CD14-positive monocyte (primary cell): ENCODE measurements around the gene GLCCI1. TPM values are rescaled to one million over a fixed set of nuclear protein-coding genes. Genes with fewer than 3 reads are reported as not detected.
"Not testable (repeated sequence)": the region's sequence is repeated elsewhere in the genome, so short reads cannot be mapped to it uniquely, and the experiment has no call there.

Experiments
- DNase-seq, 3 donors: peaks; one replicate each; pipeline ENCODE4 v3.0.0-alpha.2; 2011 to 2022
- H2AFZ ChIP-seq: 2 replicates; pipeline ENCODE4 v1.6.0; 2012; ENCODE audit warnings: mild to moderate bottlenecking, low read depth, low read length, inconsistent platforms; ENCODE audit not compliant: insufficient read depth, poor library complexity, severe bottlenecking
- H3K27ac ChIP-seq, 2 donors: 1 replicate in 1 of 2; 2 replicates in 1 of 2; pipeline ENCODE4 v1.5.1; 2012 to 2013; ENCODE audit warnings: low read length in 2 of 2, control low read depth in 1 of 2, inconsistent platforms in 1 of 2, low read depth in 1 of 2, mild to moderate bottlenecking in 1 of 2
- H3K27me3 ChIP-seq, 2 donors: one replicate each; pipeline versions ENCODE4 v1.6.0 to v1.6.1; 2011 to 2013; ENCODE audit warnings: low read length in 2 of 2; ENCODE audit not compliant: control insufficient read depth in 2 of 2, insufficient read depth in 2 of 2
- H3K36me3 ChIP-seq, 2 donors: replicated peaks in 1 of 2; 1 replicate in 1 of 2; 2 replicates in 1 of 2; pipeline versions ENCODE4 v1.5.1 to v1.6.1; 2012 to 2013; ENCODE audit warnings: low read length in 2 of 2, control low read depth in 1 of 2, inconsistent platforms in 1 of 2, mild to moderate bottlenecking in 1 of 2; ENCODE audit not compliant: insufficient read depth in 2 of 2, control insufficient read depth in 1 of 2
- H3K4me1 ChIP-seq, 2 donors: 1 replicate in 1 of 2; 2 replicates in 1 of 2; pipeline versions ENCODE4 v1.5.1 to v1.6.1; 2012 to 2013; ENCODE audit warnings: low read length in 2 of 2, control low read depth in 1 of 2, inconsistent platforms in 1 of 2, mild to moderate bottlenecking in 1 of 2, moderate library complexity in 1 of 2; ENCODE audit not compliant: insufficient read depth in 2 of 2, control insufficient read depth in 1 of 2
- H3K4me2 ChIP-seq: replicated peaks from 2 replicates; pipeline ENCODE3; 2012; ENCODE audit warnings: low read length, moderate library complexity, mild to moderate bottlenecking; ENCODE audit not compliant: poor library complexity, severe bottlenecking; ENCODE audit errors: extremely low read depth
- H3K4me3 ChIP-seq, 3 experiments: fragments of 200-600 bp in 1 of 3; sonication (generic) in 1 of 3; replicated peaks in 1 of 3; 1 replicate in 2 of 3; 2 replicates in 1 of 3; pipeline ENCODE4 v1.5.1; 2011 to 2013; ENCODE audit warnings: low read length in 3 of 3, mild to moderate bottlenecking in 3 of 3, control low read depth in 2 of 3, low read depth in 2 of 3, inconsistent platforms in 1 of 3, moderate library complexity in 1 of 3
- H3K79me2 ChIP-seq: 2 replicates; pipeline ENCODE4 v1.6.0; 2012; ENCODE audit warnings: mild to moderate bottlenecking, control low read depth, inconsistent platforms, low read length, moderate library complexity; ENCODE audit not compliant: insufficient read depth
- H3K9ac ChIP-seq: 2 replicates; pipeline ENCODE4 v1.6.0; 2017; ENCODE audit warnings: low read length, mild to moderate bottlenecking; ENCODE audit not compliant: insufficient read depth, poor library complexity, severe bottlenecking
- H3K9me3 ChIP-seq, 2 donors: replicated peaks in 1 of 2; 1 replicate in 1 of 2; 2 replicates in 1 of 2; pipeline versions ENCODE4 v1.5.1 to v1.6.1; 2012 to 2013; ENCODE audit warnings: low read length in 2 of 2, control low read depth in 1 of 2; ENCODE audit not compliant: control insufficient read depth in 1 of 2, insufficient read depth in 1 of 2
- H4K20me1 ChIP-seq: 2 replicates; pipeline ENCODE4 v1.6.0; 2012; ENCODE audit warnings: mild to moderate bottlenecking, low read length, control low read depth, moderate library complexity; ENCODE audit not compliant: insufficient read depth
- H3K27ac Mint-ChIP-seq, 7 donors: one replicate each; pipeline ENCODE4 v1.8.0; 2020; ENCODE audit warnings: mild to moderate bottlenecking in 7 of 7, mixed read lengths in 7 of 7, moderate library complexity in 6 of 7, inconsistent platforms in 2 of 7
- H3K27me3 Mint-ChIP-seq, 3 donors: one replicate each; pipeline ENCODE4 v1.8.0; 2021 to 2022; ENCODE audit warnings: low read depth in 3 of 3, mild to moderate bottlenecking in 3 of 3, mixed read lengths in 3 of 3, moderate library complexity in 3 of 3, inconsistent platforms in 1 of 3
- H3K36me3 Mint-ChIP-seq, 2 donors: one replicate each; pipeline ENCODE4 v1.8.0; 2020; ENCODE audit warnings: mixed read lengths in 2 of 2, inconsistent platforms in 1 of 2, mild to moderate bottlenecking in 1 of 2
- H3K4me1 Mint-ChIP-seq: one replicate; pipeline ENCODE4 v1.8.0; 2020; ENCODE audit warnings: mild to moderate bottlenecking, mixed read lengths
- H3K4me3 Mint-ChIP-seq, 2 donors: one replicate each; pipeline ENCODE4 v1.8.0; 2020; ENCODE audit warnings: mild to moderate bottlenecking in 2 of 2, mixed read lengths in 2 of 2, moderate library complexity in 1 of 2
- H3K9me3 Mint-ChIP-seq, 7 donors: one replicate each; pipeline ENCODE4 v1.8.0; 2020 to 2022; ENCODE audit warnings: mixed read lengths in 7 of 7, mild to moderate bottlenecking in 6 of 7, moderate library complexity in 6 of 7, inconsistent platforms in 2 of 7
- CTCF ChIP-seq: fragments of 200-600 bp; IDR thresholded peaks from one replicate; pipeline ENCODE4 v1.8.0; 2022; ENCODE audit warnings: antibody characterized with exemption, mild to moderate bottlenecking
- WGBS: methylation state at CpG from one replicate; pipeline ENCODE4 v1.1.5; 2013; ENCODE audit warnings: missing lambda C conversion rate; ENCODE audit not compliant: insufficient coverage; 5-methylcytosine and 5-hydroxymethylcytosine counted together
- intact Hi-C, 2 donors: fragments of 100-400 bp; cut with micrococcal nuclease; formaldehyde crosslinking; loops; one replicate each; pipeline versions ENCODE4 v1.15.0 to v1.15.1; 2023
- polyA plus RNA-seq, 3 donors: library from polyadenylated mRNA; depleted of rRNA in 1 of 3; unstranded in 2 of 3; stranded (reverse) in 1 of 3; fragments of 300-500 nt in 2 of 3; fragments of >200 nt in 1 of 3; fragmentation: Illumina TruSeq in 2 of 3; gene quantifications; 1 replicate in 2 of 3; 2 replicates in 1 of 3; pipeline ENCODE4 v1.2.3, GENCODE V29; 2012 to 2021

The GLCCI1 gene
- polyA plus RNA-seq, 3 donors = 0.89 to 2.1 (median 1.1) TPM

GRCh38 chr7:8094164-8095140 is 125.9 kb downstream of the GLCCI1 start:
- H3K79me2 ChIP-seq = no peaks in the 10 kb centered on the region
- peak overlapping the region in 1 of 7 donors; percentile 6 for H3K27ac Mint-ChIP-seq

DNA sequence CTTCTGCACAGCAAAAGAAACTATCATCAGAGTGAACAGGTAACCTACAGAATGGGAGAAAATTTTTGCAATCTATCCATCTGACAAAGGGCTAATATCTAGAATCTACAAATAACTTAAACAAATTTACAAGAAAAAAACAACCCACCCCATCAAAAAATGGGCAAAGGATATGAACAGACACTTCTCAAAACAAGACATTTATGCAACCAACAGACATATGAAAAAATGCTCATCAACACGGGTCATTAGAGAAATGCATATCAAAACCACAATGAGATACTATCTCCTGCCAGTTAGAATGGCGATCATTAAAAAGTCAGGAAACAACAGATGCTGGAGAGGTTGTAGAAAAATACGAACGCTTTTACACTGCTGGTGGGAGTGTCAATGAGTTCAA is 132.7 kb downstream of the GLCCI1 start:
- H3K36me3 ChIP-seq, H3K4me3 Mint-ChIP-seq, H3K27ac Mint-ChIP-seq, H3K4me1 Mint-ChIP-seq, H3K36me3 Mint-ChIP-seq, DNase-seq, H3K27me3 ChIP-seq, H3K79me2 ChIP-seq, H4K20me1 ChIP-seq, intact Hi-C loops, H3K4me1 ChIP-seq, H3K9ac ChIP-seq, H3K4me3 ChIP-seq, H2AFZ ChIP-seq, H3K27ac ChIP-seq, H3K4me2 ChIP-seq, H3K27me3 Mint-ChIP-seq, H3K9me3 ChIP-seq: not testable (repeated sequence)
- H3K9me3 Mint-ChIP-seq = peaks cover 5 to 24% (median 15%) of the 10 kb centered on the region in 7 donors
- WGBS = no CpG with 5 or more reads among the region's 4 CpGs

More at GRCh38 chr7:8094164-8095140, 125.9 kb downstream of the GLCCI1 start:
- 95% methylated on average over 2 of the region's 8 CpGs for WGBS
- intact Hi-C loops = no loop called here
- Histone ChIP-seq H3K4me1 (no peaks in the 10 kb centered on the region), H3K4me3 (no peak overlapping the region), H3K9ac (no peak overlapping the region), H3K9me3 (peaks cover 0 to 4% of the 10 kb centered on the region in 2 donors), H3K36me3 (no peaks in the 10 kb centered on the region), H3K27me3 (no peaks in the 10 kb centered on the region), H3K27ac (no peak overlapping the region), H2AFZ (no peak overlapping the region), H3K4me2 (no peak overlapping the region), H4K20me1 (no peaks in the 10 kb centered on the region)
- H3K4me1 Mint-ChIP-seq = no peaks in the 10 kb centered on the region
- TF ChIP-seq CTCF = no peak
- peaks cover 0 to 2% (median 0%) of the 10 kb centered on the region in 3 donors for H3K27me3 Mint-ChIP-seq
- peaks cover 0 to 9% (median 6%) of the 10 kb centered on the region in 7 donors for H3K9me3 Mint-ChIP-seq
- no peak overlapping the region for H3K4me3 Mint-ChIP-seq
- H3K36me3 Mint-ChIP-seq = no peaks in the 10 kb centered on the region
- DNase-seq = no peak
